T-helper 2 cell treated with Interferon-gamma antibody and Interleukin-4, amounts not matched to agents 5 μg/mL and 100 μg/mL, for 36 hours (primary cell): Measurements from ENCODE around the gene TP53I11.
A peak's percentile ranks its signal among the peaks of the same experiment; 100 is the strongest.

Experiments used
- DNase-seq: peaks from one replicate; pipeline ENCODE4 v3.0.0; 2021; ENCODE audit warnings: low spot score
- H3K27ac Mint-ChIP-seq: one replicate; pipeline ENCODE4 v1.8.0; 2021; ENCODE audit warnings: mild to moderate bottlenecking, mixed read lengths
- H3K27me3 Mint-ChIP-seq: one replicate; pipeline ENCODE4 v1.8.0; 2021; ENCODE audit warnings: low read depth, mixed read lengths
- H3K36me3 Mint-ChIP-seq: one replicate; pipeline ENCODE4 v1.8.0; 2021; ENCODE audit warnings: low read depth, mixed read lengths
- H3K4me1 Mint-ChIP-seq: one replicate; pipeline ENCODE4 v1.8.0; 2021; ENCODE audit warnings: low read depth, mixed read lengths
- H3K4me3 Mint-ChIP-seq: one replicate; pipeline ENCODE4 v1.8.0; 2022; ENCODE audit warnings: mild to moderate bottlenecking, moderate library complexity, mixed read lengths
- H3K9me3 Mint-ChIP-seq: one replicate; pipeline ENCODE4 v1.8.0; 2021; ENCODE audit warnings: mixed read lengths

The TP53I11 gene

DNA sequence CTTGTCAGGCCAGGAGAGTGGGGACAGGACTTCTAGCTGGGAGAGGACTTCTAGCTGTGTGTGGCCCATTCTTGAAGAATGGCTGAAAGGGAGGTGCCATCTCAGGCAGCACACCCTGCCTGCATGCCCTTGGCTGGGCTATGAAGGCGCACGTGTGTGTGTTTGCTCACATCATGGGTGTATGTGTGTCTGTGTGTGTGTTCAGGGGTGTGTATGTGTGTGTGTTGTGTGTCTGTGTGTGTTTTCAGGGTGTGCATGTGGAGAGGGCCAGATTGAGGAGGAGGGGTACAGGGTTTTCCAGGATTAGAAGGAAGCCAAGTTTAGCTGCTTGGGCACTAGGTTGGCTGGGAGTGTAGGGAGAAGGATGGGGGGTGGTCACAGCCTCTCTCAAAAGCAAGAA is 16.6 kb downstream of the TP53I11 start:
- Mint-ChIP-seq H3K27ac (no peak overlapping the region), H3K27me3 (peaks cover 4% of the 10 kb centered on the region), H3K4me3 (no peak overlapping the region), H3K4me1 (no peaks in the 10 kb centered on the region), H3K9me3 (no peaks in the 10 kb centered on the region), H3K36me3 (no peaks in the 10 kb centered on the region)
- DNase-seq, result no peak

DNA sequence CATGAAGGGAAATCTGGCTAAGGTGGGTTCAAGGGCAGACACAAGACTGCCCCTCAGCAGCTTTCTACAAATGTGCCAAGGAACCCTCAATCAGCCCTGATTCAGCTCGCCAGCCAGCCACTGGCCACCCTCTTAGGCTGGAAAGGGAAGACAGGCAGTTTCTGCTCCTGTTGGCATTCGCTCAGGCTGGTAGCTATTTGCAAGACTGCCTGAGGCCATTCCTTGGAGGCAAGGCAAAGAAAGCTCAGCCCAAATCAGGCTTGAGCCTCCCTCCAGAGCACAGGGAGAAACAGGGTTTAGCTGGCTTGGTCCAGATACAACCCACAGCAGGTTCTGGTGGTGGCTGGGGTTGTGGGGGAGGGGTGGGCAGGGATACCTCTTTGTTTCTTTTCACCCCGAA is 19.2 kb downstream of the TP53I11 start:
- Mint-ChIP-seq H3K9me3 (no peaks in the 10 kb centered on the region), H3K27me3 (peaks cover 4% of the 10 kb centered on the region), H3K4me3 (no peak overlapping the region), H3K36me3 (no peaks in the 10 kb centered on the region), H3K4me1 (no peaks in the 10 kb centered on the region), H3K27ac (no peak overlapping the region)
- no peak for DNase-seq

- no peak overlapping the region for H3K4me3 Mint-ChIP-seq
- DNase-seq, result no peak
These were observed 19.9 kb downstream of the TP53I11 start for GRCh38 chr11:44930588-44931302.

DNA sequence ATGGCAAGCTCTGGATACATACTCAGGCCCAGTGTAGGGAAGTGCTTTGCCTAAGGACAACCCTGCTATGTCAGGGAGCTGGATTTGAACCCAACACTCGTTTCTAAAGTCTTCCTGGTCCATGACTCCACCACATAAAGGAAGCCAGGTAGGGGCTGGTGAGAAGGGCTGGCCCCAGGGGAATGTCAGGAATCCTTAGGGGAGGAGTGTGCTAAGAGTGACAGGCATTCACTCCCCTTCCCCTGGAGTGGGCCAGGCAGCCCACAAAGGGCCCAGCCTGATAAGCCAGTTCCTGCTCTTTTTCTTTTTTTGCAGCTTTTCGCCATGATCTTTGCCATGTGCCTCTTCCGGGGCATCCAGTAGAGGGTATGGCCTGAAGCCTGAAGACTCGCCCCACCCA is 21.9 kb downstream of the TP53I11 start:
- no peak overlapping the region for H3K27ac Mint-ChIP-seq
- no peak for DNase-seq
- H3K36me3 Mint-ChIP-seq, result no peaks in the 10 kb centered on the region
- H3K4me3 Mint-ChIP-seq, result no peak overlapping the region
- H3K27me3 Mint-ChIP-seq, result peaks cover 4% of the 10 kb centered on the region
- no peaks in the 10 kb centered on the region for H3K4me1 Mint-ChIP-seq
- no peaks in the 10 kb centered on the region for H3K9me3 Mint-ChIP-seq

More at GRCh38 chr11:44930588-44931302, 19.9 kb downstream of the TP53I11 start:
- no peaks in the 10 kb centered on the region for H3K4me1 Mint-ChIP-seq
- no peak overlapping the region for H3K27ac Mint-ChIP-seq
- peaks cover 4% of the 10 kb centered on the region for H3K27me3 Mint-ChIP-seq
- H3K36me3 Mint-ChIP-seq, result no peaks in the 10 kb centered on the region
- no peaks in the 10 kb centered on the region for H3K9me3 Mint-ChIP-seq

DNA sequence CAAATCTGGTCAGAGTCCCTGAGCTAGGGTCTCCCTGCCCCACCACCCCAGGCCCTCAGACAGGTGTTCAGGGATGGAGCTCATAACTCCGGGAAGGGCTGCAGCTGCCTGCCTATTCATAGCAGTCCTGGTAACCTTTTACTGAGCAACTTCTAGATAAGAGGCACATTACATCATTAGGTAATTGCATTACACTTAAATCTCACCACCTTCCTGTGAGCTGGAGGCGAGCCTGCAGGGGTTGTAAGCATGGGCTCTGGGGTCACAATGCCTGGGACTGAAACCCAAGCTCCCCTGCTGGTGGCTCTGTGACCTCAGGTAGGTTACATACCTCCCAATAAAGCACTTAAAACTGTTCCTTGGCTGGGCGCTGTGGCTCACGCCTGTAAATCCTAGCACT is 22.5 kb downstream of the TP53I11 start:
- Mint-ChIP-seq H3K9me3 (no peaks in the 10 kb centered on the region), H3K27ac (no peak overlapping the region), H3K27me3 (peaks cover 4% of the 10 kb centered on the region), H3K4me1 (no peaks in the 10 kb centered on the region), H3K4me3 (no peak overlapping the region), H3K36me3 (no peaks in the 10 kb centered on the region)
- no peak for DNase-seq

GRCh38 chr11:44927174-44927661 is 23.5 kb downstream of the TP53I11 start:
- no peak overlapping the region for H3K4me3 Mint-ChIP-seq
- H3K36me3 Mint-ChIP-seq, result no peaks in the 10 kb centered on the region
- H3K27ac Mint-ChIP-seq, result no peak overlapping the region
- no peaks in the 10 kb centered on the region for H3K4me1 Mint-ChIP-seq
- H3K9me3 Mint-ChIP-seq, result no peaks in the 10 kb centered on the region
- H3K27me3 Mint-ChIP-seq, result peaks cover 4% of the 10 kb centered on the region
- DNase-seq, result peak; percentile 24

- Mint-ChIP-seq H3K9me3 (no peaks in the 10 kb centered on the region), H3K27me3 (peaks cover 4% of the 10 kb centered on the region), H3K27ac (no peak overlapping the region), H3K4me3 (no peak overlapping the region), H3K4me1 (no peaks in the 10 kb centered on the region), H3K36me3 (no peaks in the 10 kb centered on the region)
- DNase-seq, result no peak
These were observed 24.6 kb downstream of the TP53I11 start for GRCh38 chr11:44926036-44926435.

GRCh38 chr11:44923806-44924205 is 26.9 kb downstream of the TP53I11 start:
- no peaks in the 10 kb centered on the region for H3K9me3 Mint-ChIP-seq
- H3K4me3 Mint-ChIP-seq, result no peak overlapping the region
- no peak for DNase-seq
- H3K27ac Mint-ChIP-seq, result no peak overlapping the region
- no peaks in the 10 kb centered on the region for H3K4me1 Mint-ChIP-seq
- H3K36me3 Mint-ChIP-seq, result no peaks in the 10 kb centered on the region
- no peaks in the 10 kb centered on the region for H3K27me3 Mint-ChIP-seq

GRCh38 chr11:44923115-44923514 is 27.6 kb downstream of the TP53I11 start:
- H3K4me3 Mint-ChIP-seq, result no peak overlapping the region
- H3K27ac Mint-ChIP-seq, result no peak overlapping the region
- H3K27me3 Mint-ChIP-seq, result no peaks in the 10 kb centered on the region
- H3K36me3 Mint-ChIP-seq, result no peaks in the 10 kb centered on the region
- H3K9me3 Mint-ChIP-seq, result no peaks in the 10 kb centered on the region
- no peaks in the 10 kb centered on the region for H3K4me1 Mint-ChIP-seq
- no peak for DNase-seq

GRCh38 chr11:44920451-44920850 is 30.2 kb downstream of the TP53I11 start:
- Mint-ChIP-seq H3K9me3 (no peaks in the 10 kb centered on the region), H3K36me3 (no peaks in the 10 kb centered on the region), H3K4me3 (no peak overlapping the region), H3K27ac (no peak overlapping the region), H3K27me3 (no peaks in the 10 kb centered on the region), H3K4me1 (no peaks in the 10 kb centered on the region)
- no peak for DNase-seq

DNA sequence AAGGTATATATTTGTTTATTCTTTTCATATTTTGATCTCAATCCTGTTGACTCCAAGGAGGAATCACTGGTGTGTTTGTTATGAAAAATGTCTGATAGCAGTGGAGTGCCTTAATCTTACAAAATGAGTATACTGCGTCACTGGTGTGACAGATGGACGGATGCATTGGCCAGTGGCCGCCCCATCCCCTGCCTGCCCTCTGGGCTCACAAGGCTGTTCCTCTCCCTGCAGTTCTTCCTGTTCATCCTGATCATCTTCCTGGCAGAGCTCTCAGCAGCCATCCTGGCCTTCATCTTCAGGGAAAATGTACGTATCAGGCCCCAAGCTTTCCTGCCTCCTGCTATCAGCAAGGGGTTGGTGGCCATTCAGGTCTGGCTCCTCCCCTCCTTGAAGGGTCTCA is 32.9 kb downstream of the TP53I11 start:
- no peaks in the 10 kb centered on the region for H3K36me3 Mint-ChIP-seq
- H3K27me3 Mint-ChIP-seq, result no peaks in the 10 kb centered on the region
- H3K27ac Mint-ChIP-seq, result no peak overlapping the region
- no peak overlapping the region for H3K4me3 Mint-ChIP-seq
- H3K9me3 Mint-ChIP-seq, result no peaks in the 10 kb centered on the region
- no peak for DNase-seq
- no peaks in the 10 kb centered on the region for H3K4me1 Mint-ChIP-seq

DNA sequence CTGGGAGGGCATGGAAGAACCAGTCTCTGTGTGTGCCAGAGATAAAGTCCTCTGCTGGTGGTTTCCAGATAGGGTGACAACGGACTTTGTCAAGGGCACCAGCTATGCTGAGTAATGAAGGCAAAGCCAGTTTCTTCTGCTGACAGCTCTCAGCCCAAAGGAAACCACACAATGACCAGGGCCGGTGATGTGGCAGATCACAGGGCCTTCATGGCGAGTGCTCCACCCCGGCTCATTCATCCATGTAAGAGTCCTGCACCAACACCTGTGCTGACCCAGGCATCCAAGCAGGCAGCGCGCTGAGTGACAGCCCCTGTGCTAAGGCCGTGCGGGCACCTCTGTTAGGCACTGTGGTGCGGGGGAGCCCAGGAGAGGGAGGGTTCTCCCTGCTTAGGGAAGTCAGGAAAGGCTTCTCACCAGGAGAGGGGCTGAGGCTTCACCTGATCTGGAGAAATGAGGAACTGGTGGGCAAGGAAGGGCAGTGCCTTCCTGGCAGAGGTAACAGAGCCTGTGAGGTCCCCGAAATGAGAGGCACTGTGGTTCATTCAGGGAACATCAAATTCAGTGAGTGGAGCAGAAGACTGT is 33.8 kb downstream of the TP53I11 start:
- no peaks in the 10 kb centered on the region for H3K36me3 Mint-ChIP-seq
- no peaks in the 10 kb centered on the region for H3K9me3 Mint-ChIP-seq
- H3K27ac Mint-ChIP-seq, result no peak overlapping the region
- no peaks in the 10 kb centered on the region for H3K4me1 Mint-ChIP-seq
- no peak overlapping the region for H3K4me3 Mint-ChIP-seq
- H3K27me3 Mint-ChIP-seq, result no peaks in the 10 kb centered on the region
- no peak for DNase-seq

DNA sequence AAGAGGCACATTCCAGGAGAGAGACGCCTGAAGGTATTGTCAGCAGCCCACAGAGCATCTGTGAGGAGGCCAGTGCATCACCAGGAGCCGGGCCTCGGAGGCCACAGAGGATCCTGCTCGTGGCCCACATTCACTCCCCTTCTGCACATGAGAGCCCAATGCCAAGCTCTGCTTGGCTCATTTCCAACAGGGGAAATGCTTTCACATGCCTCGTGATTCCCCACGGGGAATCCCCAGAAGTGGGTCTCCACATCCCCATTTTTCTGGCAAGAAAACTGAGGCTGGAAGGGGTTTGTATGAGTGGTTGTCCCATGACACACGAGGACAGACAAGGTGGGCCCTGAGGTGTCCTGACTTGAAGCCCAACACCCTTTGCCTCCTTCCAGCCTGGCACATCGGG is 34.4 kb downstream of the TP53I11 start:
- H3K36me3 Mint-ChIP-seq, result no peaks in the 10 kb centered on the region
- H3K27ac Mint-ChIP-seq, result no peak overlapping the region

DNA sequence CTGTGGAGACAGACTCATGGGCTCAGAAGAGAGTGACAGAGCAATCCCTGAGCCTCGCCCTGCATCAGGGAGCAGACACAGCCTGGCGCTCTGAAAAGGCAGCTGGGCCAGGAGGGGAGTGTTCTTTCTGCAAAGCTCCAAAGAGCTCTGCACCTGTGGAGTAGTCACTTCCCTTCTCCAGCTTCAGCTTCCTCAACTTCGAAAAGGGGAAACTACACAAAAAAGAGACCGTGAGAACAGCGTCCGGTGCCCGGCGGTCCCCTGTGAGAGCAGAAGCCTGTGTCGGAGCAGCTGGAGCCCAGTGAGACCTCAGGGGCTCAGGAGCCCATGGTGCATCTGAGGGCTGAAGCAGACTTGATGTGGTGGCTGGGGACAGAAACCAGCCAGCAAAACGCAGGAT is 35.1 kb downstream of the TP53I11 start:
- no peak for DNase-seq
- no peaks in the 10 kb centered on the region for H3K27me3 Mint-ChIP-seq
- peaks cover 4% of the 10 kb centered on the region for H3K4me1 Mint-ChIP-seq
- H3K27ac Mint-ChIP-seq, result no peak overlapping the region
- no peak overlapping the region for H3K4me3 Mint-ChIP-seq
- H3K9me3 Mint-ChIP-seq, result no peaks in the 10 kb centered on the region
- no peaks in the 10 kb centered on the region for H3K36me3 Mint-ChIP-seq

More for the DNA sequence above, 34.4 kb downstream of the TP53I11 start:
- H3K4me1 Mint-ChIP-seq, result no peaks in the 10 kb centered on the region
- H3K4me3 Mint-ChIP-seq, result no peak overlapping the region
- no peaks in the 10 kb centered on the region for H3K9me3 Mint-ChIP-seq
- DNase-seq, result no peak
- H3K27me3 Mint-ChIP-seq, result no peaks in the 10 kb centered on the region

DNA sequence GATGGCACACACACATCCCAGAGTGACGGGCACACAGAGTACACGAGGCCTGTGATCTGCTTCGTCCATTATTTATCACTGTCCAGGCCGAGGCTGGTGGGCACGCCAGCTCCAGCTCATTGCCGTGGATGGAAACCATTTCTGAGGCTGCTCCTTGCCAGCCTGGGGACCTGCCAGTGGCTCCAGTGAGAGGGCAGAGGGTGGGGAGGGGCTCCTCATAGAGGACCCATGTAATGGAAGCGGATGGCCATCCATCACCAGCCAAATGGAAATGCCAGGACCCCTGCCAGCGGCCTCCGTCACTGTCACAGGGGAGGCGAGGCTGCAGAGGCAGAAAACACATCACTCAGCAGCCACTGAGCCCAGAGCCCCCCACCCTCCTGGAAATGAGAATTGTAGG is 35.7 kb downstream of the TP53I11 start:
- Mint-ChIP-seq H3K4me3 (no peak overlapping the region), H3K9me3 (no peaks in the 10 kb centered on the region), H3K27ac (no peak overlapping the region), H3K36me3 (no peaks in the 10 kb centered on the region), H3K4me1 (peaks cover 4% of the 10 kb centered on the region), H3K27me3 (no peaks in the 10 kb centered on the region)
- no peak for DNase-seq
